Activated CD4-positive, alpha-beta memory T cell treated with anti-CD3 and anti-CD28 coated beads, Interleukin-2, amount 10 ng/mL, durations not matched to agents 7 days and 5 days (primary cell): ENCODE measurements around the gene TCP11X2. TPM values are rescaled to one million over a fixed set of nuclear protein-coding genes. Genes with fewer than 3 reads are reported as not detected.

ENCODE experiments used
- total RNA-seq, 2 experiments: library from RNA; stranded (reverse); gene quantifications; one replicate each; pipeline ENCODE4 v1.2.3, GENCODE V29; 2021

The TCP11X2 gene
- total RNA-seq, 2 experiments from 2014 or later = not detected

Other genes starting within 250 kb of the TCP11X2 start
- not detected for gene NXF2, start 224.6 kb downstream of the TCP11X2 start, total RNA-seq
- not detected for gene NXF2B, start 31.8 kb downstream of the TCP11X2 start, total RNA-seq
- under 1 TPM in 1 of 2 experiments, not detected in 1; 0.45 TPM for gene TMSB15A, start 44.9 kb upstream of the TCP11X2 start, total RNA-seq
- gene ARMCX5, start 127.7 kb upstream of the TCP11X2 start, total RNA-seq = 1 to 10 TPM; 5.3 TPM
- 1 to 10 TPM; 1.6 TPM for gene GPRASP1, start 179.7 kb upstream of the TCP11X2 start, total RNA-seq
- under 1 TPM; 0.23 TPM for gene GPRASP2, start 240.6 kb upstream of the TCP11X2 start, total RNA-seq
- gene GPRASP3, start 248.9 kb upstream of the TCP11X2 start, total RNA-seq = 1 to 10 TPM; 1.6 to 2.0 TPM